Measurements from ENCODE around the gene COL27A1.

Gene COL27A1

DNA sequence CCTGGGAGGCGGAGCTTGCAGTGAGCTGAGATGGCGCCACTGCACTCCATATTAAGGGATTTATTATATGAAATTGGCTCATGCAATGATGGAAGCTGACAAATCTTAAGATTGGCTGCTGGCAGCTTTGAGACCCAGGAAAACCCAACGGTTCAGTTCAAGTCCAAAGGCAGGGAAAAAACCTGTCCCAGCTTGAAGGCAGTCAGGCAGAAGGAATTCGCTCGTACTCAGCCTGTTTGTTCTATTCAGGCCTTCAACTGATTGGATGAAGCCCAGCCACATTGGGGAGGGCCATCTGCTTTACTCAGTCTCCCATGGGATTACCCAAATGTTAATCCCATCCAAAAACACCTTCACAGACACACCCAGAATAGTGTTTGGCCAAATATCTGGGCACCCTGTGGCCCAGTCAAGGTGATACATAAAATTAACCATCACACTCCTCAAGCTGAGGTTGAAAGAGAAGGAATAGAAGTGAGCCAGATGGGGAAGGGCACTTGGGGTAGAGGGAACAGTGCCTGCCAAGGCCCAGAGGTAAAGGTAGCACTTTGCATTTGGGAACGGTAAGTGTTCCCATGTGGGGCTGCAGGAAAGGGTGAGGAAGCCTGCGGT lies 159.0 kb downstream of the COL27A1 start:
- TF ChIP-seq, protein P1, sequence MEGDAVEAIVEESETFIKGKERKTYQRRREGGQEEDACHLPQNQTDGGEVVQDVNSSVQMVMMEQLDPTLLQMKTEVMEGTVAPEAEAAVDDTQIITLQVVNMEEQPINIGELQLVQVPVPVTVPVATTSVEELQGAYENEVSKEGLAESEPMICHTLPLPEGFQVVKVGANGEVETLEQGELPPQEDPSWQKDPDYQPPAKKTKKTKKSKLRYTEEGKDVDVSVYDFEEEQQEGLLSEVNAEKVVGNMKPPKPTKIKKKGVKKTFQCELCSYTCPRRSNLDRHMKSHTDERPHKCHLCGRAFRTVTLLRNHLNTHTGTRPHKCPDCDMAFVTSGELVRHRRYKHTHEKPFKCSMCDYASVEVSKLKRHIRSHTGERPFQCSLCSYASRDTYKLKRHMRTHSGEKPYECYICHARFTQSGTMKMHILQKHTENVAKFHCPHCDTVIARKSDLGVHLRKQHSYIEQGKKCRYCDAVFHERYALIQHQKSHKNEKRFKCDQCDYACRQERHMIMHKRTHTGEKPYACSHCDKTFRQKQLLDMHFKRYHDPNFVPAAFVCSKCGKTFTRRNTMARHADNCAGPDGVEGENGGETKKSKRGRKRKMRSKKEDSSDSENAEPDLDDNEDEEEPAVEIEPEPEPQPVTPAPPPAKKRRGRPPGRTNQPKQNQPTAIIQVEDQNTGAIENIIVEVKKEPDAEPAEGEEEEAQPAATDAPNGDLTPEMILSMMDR (IDR thresholded peaks at IDR 0.05; ENCODE audit: low read depth, low read length) = no peak
- no peak for DNase-seq (ENCODE audit: low read depth, low spot score)
- H3K4me3 ChIP-seq (ENCODE audit: low read depth, low read length) = no peak overlapping the region
- in situ Hi-C loops (cut with HindIII; ENCODE audit: low sequenced_read_pairs) = no loop called here

DNA sequence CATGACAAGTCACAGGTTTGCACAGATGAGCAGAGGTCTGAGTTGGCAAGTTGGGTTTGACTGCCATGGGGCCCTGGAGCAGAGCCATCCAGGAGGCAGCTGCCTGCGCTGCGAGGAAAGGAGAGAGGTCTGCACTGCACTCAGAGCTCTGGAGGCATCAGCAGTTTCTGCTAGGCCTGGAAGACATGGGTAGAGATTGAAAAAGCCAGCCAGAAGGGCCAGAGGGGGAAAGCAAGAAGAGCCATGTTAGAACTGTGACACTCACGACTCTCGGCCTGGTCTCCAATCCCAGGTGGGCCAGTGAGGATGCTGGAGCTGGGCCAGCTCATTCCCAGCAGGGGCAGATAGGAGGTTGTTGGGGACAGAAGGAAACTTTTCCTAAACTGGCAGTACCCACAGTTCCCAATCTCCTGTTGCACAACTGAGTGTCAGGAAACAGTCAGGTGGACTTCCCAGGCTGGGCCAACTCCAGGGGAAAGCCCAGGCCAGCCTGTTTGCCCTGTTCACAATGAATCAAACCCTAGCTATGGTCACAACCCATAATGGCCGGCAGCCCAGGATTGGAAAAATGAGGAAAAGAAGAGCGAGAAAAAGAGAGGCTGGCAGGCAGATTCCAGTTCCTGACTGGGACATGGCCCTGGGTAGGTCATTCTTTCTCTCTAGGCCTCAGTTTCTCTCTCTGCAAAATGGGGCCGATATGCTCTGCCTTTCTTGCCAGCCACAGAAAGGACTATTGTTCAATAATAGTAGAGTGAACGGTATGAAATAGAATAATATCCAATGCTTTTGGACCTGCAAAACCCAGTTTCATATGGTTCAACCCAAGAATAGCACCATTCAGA lies 159.8 kb downstream of the COL27A1 start:
- no peak overlapping the region for H3K4me3 ChIP-seq (ENCODE audit: low read depth, low read length)
- in situ Hi-C loops (cut with HindIII; ENCODE audit: low sequenced_read_pairs) = no loop called here
- TF ChIP-seq, protein P1 (IDR thresholded peaks at IDR 0.05; ENCODE audit: low read depth, low read length) = no peak
- DNase-seq (ENCODE audit: low read depth, low spot score) = no peak

DNA sequence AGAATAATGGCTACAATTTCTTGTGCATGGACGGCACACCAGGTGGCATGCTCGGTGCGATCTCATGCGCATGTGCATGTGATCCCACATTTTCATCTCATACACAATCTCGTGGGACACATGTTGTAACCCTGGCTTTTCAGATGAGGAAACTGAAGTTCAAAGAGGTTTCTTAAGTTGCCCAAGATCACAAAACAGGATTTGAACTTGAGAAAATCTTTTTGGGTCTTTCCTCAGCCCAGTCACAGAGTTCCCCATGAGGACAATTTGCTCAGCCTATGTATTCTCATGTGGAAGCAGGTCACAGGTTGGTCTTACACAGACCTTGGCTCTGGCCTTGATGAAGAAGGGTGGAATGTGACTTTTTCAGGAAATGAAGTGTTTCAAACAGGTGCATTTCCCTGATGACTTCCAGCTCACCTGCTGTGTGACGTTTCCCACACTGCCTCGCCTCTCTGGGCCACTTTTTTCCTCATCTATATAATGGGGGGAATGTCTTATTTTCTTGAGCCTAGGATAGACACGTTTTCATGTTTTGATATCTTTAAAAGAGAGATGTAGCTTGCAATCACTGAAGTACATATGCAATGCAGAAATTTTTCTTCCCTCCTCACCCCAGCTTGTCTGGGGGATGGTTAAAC lies 160.5 kb downstream of the COL27A1 start:
- DNase-seq (ENCODE audit: low read depth, low spot score) = no peak
- in situ Hi-C loops (cut with HindIII; ENCODE audit: low sequenced_read_pairs) = no loop called here
- no peak overlapping the region for H3K4me3 ChIP-seq (ENCODE audit: low read depth, low read length)
- TF ChIP-seq, protein P1 (IDR thresholded peaks at IDR 0.05; ENCODE audit: low read depth, low read length) = no peak

DNA sequence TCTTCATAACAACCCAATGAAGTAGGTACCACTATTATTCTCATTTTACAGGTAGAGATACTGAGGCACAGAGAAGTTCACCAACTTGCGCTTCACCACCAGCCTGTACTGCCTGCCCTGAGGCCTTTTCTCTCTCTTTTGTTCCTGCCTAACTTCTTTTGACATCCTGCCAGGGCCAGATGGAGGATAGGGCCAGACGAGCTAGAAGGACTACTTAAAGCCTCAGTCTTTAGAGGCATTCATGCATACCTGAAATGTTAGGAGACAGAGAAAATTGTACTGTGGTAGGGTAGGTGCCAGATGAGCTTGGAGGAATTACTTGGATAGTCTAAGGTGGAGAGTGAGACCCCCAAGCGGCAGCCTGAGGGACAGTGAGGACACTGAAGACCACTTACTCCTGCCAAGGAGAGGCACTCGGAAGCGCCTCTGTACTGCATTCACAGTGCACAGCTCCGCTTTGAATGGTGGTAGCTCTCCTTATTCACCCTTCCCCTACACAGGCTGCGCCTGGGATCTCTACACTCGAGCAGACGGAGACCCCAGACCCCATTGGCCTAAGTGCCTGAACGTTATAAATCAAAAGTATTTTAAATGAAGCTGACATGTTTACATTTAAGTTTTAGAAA lies 161.4 kb downstream of the COL27A1 start:
- in situ Hi-C loops (cut with HindIII; ENCODE audit: low sequenced_read_pairs) = no loop called here
- no peak overlapping the region for H3K4me3 ChIP-seq (ENCODE audit: low read depth, low read length)
- TF ChIP-seq, protein P1 (IDR thresholded peaks at IDR 0.05; ENCODE audit: low read depth, low read length) = no peak
- DNase-seq (ENCODE audit: low read depth, low spot score) = peak; percentile 8

DNA sequence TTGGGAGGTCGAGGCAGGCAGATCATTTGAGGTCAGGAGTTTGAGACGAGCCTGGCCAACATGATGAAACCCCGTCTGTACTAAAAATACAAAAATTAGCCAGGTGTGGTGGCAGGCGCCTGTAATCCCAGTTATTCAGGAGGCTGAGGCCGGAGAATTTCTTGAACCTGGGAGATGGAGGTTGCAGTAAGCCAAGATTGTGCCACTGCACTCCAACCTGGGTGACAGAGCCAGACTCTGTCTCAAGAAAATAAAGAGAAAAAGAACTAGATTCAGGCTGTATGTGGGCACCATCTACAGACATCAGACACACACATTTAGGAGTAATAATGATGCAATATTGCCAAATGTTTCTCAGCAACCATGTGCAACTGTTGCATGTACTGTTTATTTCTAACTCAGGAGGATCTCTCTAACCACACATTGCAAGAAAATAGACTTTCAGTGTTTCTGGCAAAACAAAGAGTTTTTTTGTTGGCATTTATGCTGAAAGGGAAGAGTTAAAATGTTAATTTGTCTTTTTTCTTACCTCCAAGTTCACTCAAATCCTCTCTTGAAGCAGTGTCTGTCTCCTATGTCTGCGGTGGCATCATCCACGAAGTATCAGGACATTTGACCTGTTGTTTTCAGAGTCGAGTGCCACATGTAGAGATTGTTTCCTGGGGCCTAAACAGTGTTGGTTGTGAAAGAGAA lies 162.5 kb downstream of the COL27A1 start:
- H3K4me3 ChIP-seq (ENCODE audit: low read depth, low read length) = no peak overlapping the region
- TF ChIP-seq, protein P1 (IDR thresholded peaks at IDR 0.05; ENCODE audit: low read depth, low read length) = no peak
- peak; percentile 59 for DNase-seq (ENCODE audit: low read depth, low spot score)
- in situ Hi-C loops (cut with HindIII; ENCODE audit: low sequenced_read_pairs) = no loop called here

DNA sequence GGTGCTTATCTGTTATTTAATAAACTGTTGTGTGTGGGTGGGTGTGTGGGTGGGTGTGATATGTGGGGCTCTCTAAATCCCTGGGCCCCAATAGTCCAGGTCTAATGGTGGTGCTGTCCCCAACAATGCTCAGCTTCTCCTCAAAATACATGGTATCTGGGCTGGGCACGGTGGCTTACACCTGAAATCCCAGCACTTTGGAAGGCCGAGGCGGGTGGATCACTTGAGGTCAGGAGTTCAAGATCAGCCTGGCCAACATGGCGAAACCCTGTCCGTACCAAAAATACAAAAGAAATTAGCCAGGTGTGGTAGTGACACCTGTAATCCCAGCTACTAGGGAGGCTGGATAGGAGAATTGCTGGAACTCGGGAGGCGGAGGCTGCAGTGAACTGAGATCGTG lies 163.1 kb downstream of the COL27A1 start:
- DNase-seq (ENCODE audit: low read depth, low spot score) = no peak
- H3K4me3 ChIP-seq (ENCODE audit: low read depth, low read length) = no peak overlapping the region
- TF ChIP-seq, protein P1 (IDR thresholded peaks at IDR 0.05; ENCODE audit: low read depth, low read length) = no peak
- in situ Hi-C loops (cut with HindIII; ENCODE audit: low sequenced_read_pairs) = no loop called here

All from astrocyte of the spinal cord (primary cell).